A549 (cell line): ENCODE measurements around the gene CRMP1. TPM values are rescaled to one million over a fixed set of nuclear protein-coding genes. Genes with fewer than 3 reads are reported as not detected.

Source experiments
- ATAC-seq, 2 experiments: fragments of 200-7000 bp in 1 of 2; fragments of >200 bp in 1 of 2; cut with Nextera tagmentation in 1 of 2; cut with Tn5 transposase in 1 of 2; 3 replicates each; pipeline versions ENCODE4 v1.8.0 to v1.9.1; 2018 to 2020; ENCODE audit warnings: mild to moderate bottlenecking in 1 of 2, moderate library complexity in 1 of 2
- CTCF ChIA-PET: fragments of 300-600 bp; sonication (Branson Sonifier 250); formaldehyde crosslinking; extraction: SDS; loops from one replicate; lab custom pipeline; 2021; ENCODE audit warnings: antibody characterized with exemption, inconsistent platforms; lab: Yijun Ruan, JAX
- POLR2A ChIA-PET: fragments of 350-600 bp; formaldehyde crosslinking; extraction: SDS; loops from one replicate; lab custom pipeline; 2021; ENCODE audit warnings: antibody characterized with exemption, inconsistent platforms; lab: Yijun Ruan, JAX
- DNase-seq, 2 experiments: peaks; one replicate each; pipeline versions ENCODE4 v3.0.0 to v3.0.0-alpha.2; 2011 to 2016; ENCODE audit warnings: low read depth in 1 of 2, low spot score in 1 of 2
- FAIRE-seq: peaks from 2 replicates; lab custom pipeline; 2011; peaks lifted over from hg19 to GRCh38; lab: Jason Lieb, UNC
- H3K27ac ChIP-seq, 2 experiments: fragments of >200 bp; sonication (Bioruptor Twin); formaldehyde crosslinking; 3 replicates each; pipeline ENCODE4 v1.5.1; 2016 to 2017
- H3K4me1 ChIP-seq: fragments of >200 bp; sonication (Bioruptor Twin); formaldehyde crosslinking; 3 replicates; pipeline ENCODE4 v1.6.1; 2016
- H3K4me2 ChIP-seq: fragments of >200 bp; sonication (Bioruptor Twin); formaldehyde crosslinking; 3 replicates; pipeline ENCODE4 v1.6.1; 2016
- H3K4me3 ChIP-seq: fragments of >200 bp; sonication (Bioruptor Twin); formaldehyde crosslinking; 3 replicates; pipeline ENCODE4 v1.5.1; 2016
- H3K9me3 ChIP-seq: fragments of >200 bp; sonication (Bioruptor Twin); formaldehyde crosslinking; 3 replicates; pipeline ENCODE4 v1.6.1; 2016
- ATOH8 ChIP-seq: fragments of 250-450 bp; sonication (Bioruptor Pico); IDR thresholded peaks from 2 replicates; pipeline ENCODE4 v1.5.0; 2020; ENCODE audit warnings: low read depth, mild to moderate bottlenecking, moderate library complexity
- BHLHE40 ChIP-seq: IDR thresholded peaks from 2 replicates; pipeline ENCODE4 v1.6.1; 2012; ENCODE audit warnings: low read depth, low read length, inconsistent platforms
- CBX2 ChIP-seq: fragments of 200-600 bp; sonication (generic); IDR thresholded peaks from 2 replicates; pipeline ENCODE4 v1.6.1; 2016; ENCODE audit warnings: low read depth, mild to moderate bottlenecking, borderline replicate concordance
- CHD2 ChIP-seq: fragments of 150-350 bp; IDR thresholded peaks from 2 replicates; pipeline ENCODE4 v1.6.1; 2014; ENCODE audit warnings: low read length; ENCODE audit not compliant: partially characterized antibody
- EHMT2 ChIP-seq: fragments of 200-600 bp; sonication (generic); IDR thresholded peaks from 2 replicates; pipeline ENCODE4 v1.6.1; 2016; ENCODE audit warnings: antibody characterized with exemption, low read depth, mild to moderate bottlenecking, moderate library complexity
- EP300 ChIP-seq, 2 experiments: fragments of >200 bp; sonication (Bioruptor Twin); formaldehyde crosslinking; IDR thresholded peaks; 2 replicates in 1 of 2; 3 replicates in 1 of 2; pipeline ENCODE4 v1.6.1; 2016 to 2017
- FOSL2 ChIP-seq, 2 experiments: fragments of 450-650 bp in 1 of 2; fragments of >200 bp in 1 of 2; sonication (Bioruptor Twin) in 1 of 2; formaldehyde crosslinking; IDR thresholded peaks; 2 replicates each; pipeline versions ENCODE4 v1.5.0 to v1.6.1; 2016 to 2020; ENCODE audit warnings: mild to moderate bottlenecking in 1 of 2, moderate library complexity in 1 of 2
- FOXS1 ChIP-seq: fragments of 250-450 bp; sonication (Bioruptor Pico); IDR thresholded peaks from 2 replicates; pipeline ENCODE4 v1.5.0; 2020; ENCODE audit warnings: mild to moderate bottlenecking, moderate library complexity
- GATA3 ChIP-seq: IDR thresholded peaks from 2 replicates; pipeline ENCODE4 v1.6.1; 2012; ENCODE audit warnings: borderline replicate concordance
- HOXA7 ChIP-seq: fragments of 250-450 bp; sonication (Bioruptor Pico); IDR thresholded peaks from 2 replicates; pipeline ENCODE4 v1.5.0; 2020; ENCODE audit warnings: mild to moderate bottlenecking, moderate library complexity
- JUN ChIP-seq, 2 experiments: fragments of >200 bp; sonication (Bioruptor Twin); formaldehyde crosslinking; IDR thresholded peaks; 2 replicates in 1 of 2; 3 replicates in 1 of 2; pipeline ENCODE4 v1.6.1; 2016 to 2017
- KDM1A ChIP-seq: fragments of 200-600 bp; sonication (generic); IDR thresholded peaks from 2 replicates; pipeline ENCODE4 v1.6.1; 2016; ENCODE audit warnings: low read depth, mild to moderate bottlenecking
- MAZ ChIP-seq: fragments of 150-350 bp; IDR thresholded peaks from 2 replicates; pipeline ENCODE4 v1.6.1; 2014; ENCODE audit warnings: antibody characterized with exemption, low read depth, low read length, borderline replicate concordance
- NFE2L2 ChIP-seq: fragments of 150-350 bp; conservative IDR thresholded peaks from 2 replicates; pipeline ENCODE4 v1.6.1; 2014; ENCODE audit warnings: low read length
- NR3C1 ChIP-seq: fragments of >200 bp; sonication (Bioruptor Twin); formaldehyde crosslinking; IDR thresholded peaks from 3 replicates; pipeline ENCODE4 v1.6.1; 2017
- PHF8 ChIP-seq: fragments of 200-600 bp; sonication (generic); IDR thresholded peaks from 2 replicates; pipeline ENCODE4 v1.6.1; 2016; ENCODE audit warnings: low read depth, mild to moderate bottlenecking, antibody characterized with exemption, moderate library complexity, borderline replicate concordance
- POLR2A ChIP-seq: IDR thresholded peaks from 2 replicates; pipeline ENCODE4 v1.6.1; 2012; ENCODE audit warnings: mild to moderate bottlenecking, low read length
- POLR2AphosphoS2 ChIP-seq: conservative IDR thresholded peaks from 2 replicates; pipeline ENCODE4 v1.6.1; 2012; ENCODE audit warnings: low read length, improper control_type of control experiment, inconsistent platforms
- RAD21 ChIP-seq, 2 experiments: fragments of >200 bp in 1 of 2; sonication (Bioruptor Twin) in 1 of 2; formaldehyde crosslinking in 1 of 2; IDR thresholded peaks in 1 of 2; conservative IDR thresholded peaks in 1 of 2; 2 replicates in 1 of 2; 3 replicates in 1 of 2; pipeline ENCODE4 v1.6.1; 2012 to 2018; ENCODE audit warnings: inconsistent platforms in 1 of 2
- RNF2 ChIP-seq: fragments of 200-600 bp; sonication (generic); IDR thresholded peaks from 2 replicates; pipeline ENCODE4 v1.6.1; 2016; ENCODE audit warnings: low read depth, mild to moderate bottlenecking, antibody characterized with exemption, moderate library complexity, borderline replicate concordance
- TFCP2L1 ChIP-seq: fragments of 250-450 bp; sonication (Bioruptor Pico); IDR thresholded peaks from 2 replicates; pipeline ENCODE4 v1.5.0; 2021; ENCODE audit warnings: mild to moderate bottlenecking
- WGBS: methylation state at CpG from one replicate; pipeline ENCODE4 v1.1.6; 2017; ENCODE audit errors: missing lambda C conversion rate; 5-methylcytosine and 5-hydroxymethylcytosine counted together
- polyA plus RNA-seq, 4 experiments: library from polyadenylated mRNA; depleted of rRNA in 3 of 4; stranded (reverse); fragments of >200 nt; fragmentation: RNase III in 1 of 4; extraction: RNeasy Plus Mini Kit Qiagen cat#74134 plus additional on column Dnase treatment in 1 of 4; gene quantifications; 2 replicates in 3 of 4; 3 replicates in 1 of 4; pipeline ENCODE4 v1.2.3, GENCODE V29; 2011 to 2017
- TF ChIP-seq, protein P1 (sequence below): IDR thresholded peaks from 2 replicates; pipeline ENCODE4 v1.6.1; 2012; ENCODE audit warnings: low read depth, borderline replicate concordance
- TF ChIP-seq, protein P2 (sequence below): IDR thresholded peaks from 2 replicates; pipeline ENCODE4 v1.6.1; 2012
- TF ChIP-seq, protein P3 (sequence below): fragments of 250-450 bp; sonication (Bioruptor Pico); IDR thresholded peaks from 2 replicates; pipeline ENCODE4 v1.5.0; 2021; ENCODE audit warnings: mild to moderate bottlenecking, moderate library complexity, borderline replicate concordance

CRMP1 gene
- polyA plus RNA-seq, 2 of the 4 experiments (the other 2 are of a cell fraction): 0.74 to 0.80 TPM

- no peak for TF ChIP-seq GATA3
- no peak for TF ChIP-seq CBX2
- no peak for TF ChIP-seq NR3C1
These were observed 48.7 kb upstream of the CRMP1 start (continued) for GRCh38 chr4:5941601-5942000.

GRCh38 chr4:5940470-5941203 lies 47.8 kb upstream of the CRMP1 start:
- H3K9me3 ChIP-seq: no peaks in the 10 kb centered on the region; the same call in 2 of the 3 replicates
- DNase-seq: no peak
- H3K27ac ChIP-seq: no peak overlapping the region
- POLR2A ChIA-PET: no interaction called here
- H3K4me3 ChIP-seq: no peak overlapping the region
- no peaks in the 10 kb centered on the region for H3K4me1 ChIP-seq
- WGBS: 49% methylated on average over 3 of the region's 3 CpGs
- FAIRE-seq: no peak
- no peak overlapping the region for H3K4me2 ChIP-seq
- no peak for ATAC-seq
- TF ChIP-seq MAZ: no peak
- TF ChIP-seq JUN (IDR thresholded peaks at IDR 0.05): no peak
- TF ChIP-seq RAD21 (conservative IDR thresholded peaks at IDR 0.05 in 1 of 2, IDR thresholded peaks at IDR 0.05 in 1 of 2): no peak
- TF ChIP-seq PHF8: no peak
- TF ChIP-seq BHLHE40: no peak
- TF ChIP-seq HOXA7 (CRISPR knock-in tag): no peak
- TF ChIP-seq, all 56 proteins: peak for 0
- CTCF ChIA-PET: no interaction called here

DNA sequence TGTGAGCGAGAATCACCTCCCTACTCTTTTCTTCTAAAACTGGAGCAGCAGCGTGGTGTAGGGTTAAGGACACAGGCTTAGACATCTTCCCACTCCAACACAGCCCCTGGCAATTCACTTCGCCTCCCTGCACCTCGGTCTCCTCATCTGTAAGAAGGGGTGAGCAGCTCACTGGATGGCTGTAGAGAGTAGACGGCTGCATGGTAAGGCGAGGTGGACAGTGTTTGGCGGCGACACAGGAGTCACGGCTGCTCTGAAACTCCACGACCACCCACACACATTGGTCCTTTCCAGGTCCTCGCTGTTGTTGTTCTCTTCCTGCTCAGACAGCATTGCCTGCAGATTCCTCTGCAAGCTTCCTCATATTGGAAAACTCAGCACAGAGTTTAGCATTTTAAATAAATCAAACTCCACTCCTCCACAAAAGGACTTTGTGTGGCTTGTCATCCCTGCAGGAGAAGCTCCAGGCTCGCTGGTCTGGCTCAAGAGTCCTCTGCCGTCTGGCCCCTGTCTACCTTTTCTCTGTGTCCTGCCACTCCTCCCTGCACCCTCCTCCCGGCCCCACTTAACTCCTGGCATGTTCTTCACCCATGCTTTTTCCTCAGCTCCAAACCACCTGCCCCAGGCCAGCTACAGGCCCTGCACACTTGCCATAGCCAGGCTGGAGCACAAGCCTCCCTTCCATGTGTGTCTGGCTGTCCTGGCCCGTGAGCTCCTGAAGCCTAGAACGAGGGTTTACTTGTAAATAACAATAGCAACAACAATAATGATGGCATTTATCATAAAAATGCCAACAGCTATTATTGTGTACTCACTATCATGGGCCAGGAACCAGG lies 41.3 kb upstream of the CRMP1 start:
- TF ChIP-seq POLR2AphosphoS2: no peak
- TF ChIP-seq, protein P1, sequence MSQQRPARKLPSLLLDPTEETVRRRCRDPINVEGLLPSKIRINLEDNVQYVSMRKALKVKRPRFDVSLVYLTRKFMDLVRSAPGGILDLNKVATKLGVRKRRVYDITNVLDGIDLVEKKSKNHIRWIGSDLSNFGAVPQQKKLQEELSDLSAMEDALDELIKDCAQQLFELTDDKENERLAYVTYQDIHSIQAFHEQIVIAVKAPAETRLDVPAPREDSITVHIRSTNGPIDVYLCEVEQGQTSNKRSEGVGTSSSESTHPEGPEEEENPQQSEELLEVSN: no peak
- no peak for TF ChIP-seq GATA3
- no peak for TF ChIP-seq CHD2
- no peak for TF ChIP-seq RNF2
- no peak for TF ChIP-seq POLR2A
- TF ChIP-seq BHLHE40: no peak
- Histone ChIP-seq H3K4me1 (no peaks in the 10 kb centered on the region), H3K4me3 (no peak overlapping the region), H3K4me2 (no peak overlapping the region), H3K9me3 (no peaks in the 10 kb centered on the region), H3K27ac (no peak overlapping the region)
- FAIRE-seq (no peak), ATAC-seq (no peak), DNase-seq (no peak)
- 33% methylated on average over 16 of the region's 16 CpGs for WGBS
- ChIA-PET CTCF (no interaction called here), POLR2A (interaction anchor here (0.6 kb wide), 1 partner anchor 47 kb away, joined by 5 read pairs; no protein-coding TSS in a partner anchor)

DNA sequence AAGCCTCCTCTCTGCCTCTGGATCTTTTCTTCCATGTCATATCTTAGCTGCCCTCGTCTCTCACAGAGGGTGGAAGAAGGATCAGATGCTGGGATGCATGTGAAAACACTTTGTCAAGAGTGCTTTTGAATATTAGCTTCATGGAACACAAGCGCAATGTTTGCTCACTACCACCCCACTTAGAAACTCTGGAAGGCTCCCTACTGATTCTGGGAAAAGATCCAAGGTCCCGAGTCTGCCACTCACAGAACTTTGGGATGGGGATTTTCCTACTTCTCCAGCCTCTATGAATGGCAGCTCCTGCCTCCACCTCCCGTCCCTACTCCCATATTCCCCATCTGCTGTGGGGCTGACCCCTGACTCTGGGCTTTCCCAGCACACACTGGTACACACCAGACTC lies 40.2 kb upstream of the CRMP1 start:
- ATAC-seq: 0 out of 6 replicates have a peak, but pooled peaks of 1 of the 2 experiments have one; percentile 30
- Histone ChIP-seq H3K4me3 (no peak overlapping the region), H3K4me1 (no peaks in the 10 kb centered on the region), H3K27ac (no peak overlapping the region), H3K9me3 (no peaks in the 10 kb centered on the region), H3K4me2 (no peak overlapping the region)
- TF ChIP-seq CHD2 (no peak), TFCP2L1 (CRISPR knock-in tag) (no peak), MAZ (no peak), EP300 (IDR thresholded peaks at IDR 0.05) (no peak), KDM1A (no peak), FOXS1 (CRISPR knock-in tag) (no peak), ATOH8 (CRISPR knock-in tag) (no peak), EHMT2 (no peak), FOSL2 (IDR thresholded peaks at IDR 0.05) (no peak), FOSL2 (CRISPR knock-in tag; IDR thresholded peaks at IDR 0.05) (no peak), NFE2L2 (no peak)
- TF ChIP-seq, protein P1: no peak
- TF ChIP-seq, protein P2, sequence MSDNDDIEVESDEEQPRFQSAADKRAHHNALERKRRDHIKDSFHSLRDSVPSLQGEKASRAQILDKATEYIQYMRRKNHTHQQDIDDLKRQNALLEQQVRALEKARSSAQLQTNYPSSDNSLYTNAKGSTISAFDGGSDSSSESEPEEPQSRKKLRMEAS: no peak
- TF ChIP-seq, protein P3, sequence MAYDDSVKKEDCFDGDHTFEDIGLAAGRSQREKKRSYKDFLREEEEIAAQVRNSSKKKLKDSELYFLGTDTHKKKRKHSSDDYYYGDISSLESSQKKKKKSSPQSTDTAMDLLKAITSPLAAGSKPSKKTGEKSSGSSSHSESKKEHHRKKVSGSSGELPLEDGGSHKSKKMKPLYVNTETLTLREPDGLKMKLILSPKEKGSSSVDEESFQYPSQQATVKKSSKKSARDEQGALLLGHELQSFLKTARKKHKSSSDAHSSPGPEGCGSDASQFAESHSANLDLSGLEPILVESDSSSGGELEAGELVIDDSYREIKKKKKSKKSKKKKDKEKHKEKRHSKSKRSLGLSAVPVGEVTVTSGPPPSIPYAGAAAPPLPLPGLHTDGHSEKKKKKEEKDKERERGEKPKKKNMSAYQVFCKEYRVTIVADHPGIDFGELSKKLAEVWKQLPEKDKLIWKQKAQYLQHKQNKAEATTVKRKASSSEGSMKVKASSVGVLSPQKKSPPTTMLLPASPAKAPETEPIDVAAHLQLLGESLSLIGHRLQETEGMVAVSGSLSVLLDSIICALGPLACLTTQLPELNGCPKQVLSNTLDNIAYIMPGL (CRISPR knock-in tag): no peak
- POLR2A ChIA-PET: no interaction called here
- 3% methylated on average over 4 of the region's 4 CpGs for WGBS
- CTCF ChIA-PET: interaction anchor here (1.0 to 1.6 kb wide), 2 partner anchors 65 to 129 kb away, joined by 3 to 6 read pairs; no protein-coding TSS in a partner anchor
- no peak for DNase-seq
- no peak for FAIRE-seq
